ENCODE data around the gene MRPL45. TPM values are rescaled to one million over a fixed set of nuclear protein-coding genes. Genes with fewer than 3 reads are reported as not detected.

MRPL45 gene
- total and polyA plus RNA-seq, 9 of the 15 experiments (the other 6 are each of a cell fraction or from before 2014, with no cell fraction given) = 48.4 to 228 (median 76.8) TPM

- no peak for TF ChIP-seq ZNF780A (CRISPR knock-in tag; IDR thresholded peaks at IDR 0.05)
- peak; percentile 25; the same call in 1 of the 2 replicates for TF ChIP-seq ZNF668 (CRISPR knock-in tag; IDR thresholded peaks at IDR 0.05)
- TF ChIP-seq, protein P1, sequence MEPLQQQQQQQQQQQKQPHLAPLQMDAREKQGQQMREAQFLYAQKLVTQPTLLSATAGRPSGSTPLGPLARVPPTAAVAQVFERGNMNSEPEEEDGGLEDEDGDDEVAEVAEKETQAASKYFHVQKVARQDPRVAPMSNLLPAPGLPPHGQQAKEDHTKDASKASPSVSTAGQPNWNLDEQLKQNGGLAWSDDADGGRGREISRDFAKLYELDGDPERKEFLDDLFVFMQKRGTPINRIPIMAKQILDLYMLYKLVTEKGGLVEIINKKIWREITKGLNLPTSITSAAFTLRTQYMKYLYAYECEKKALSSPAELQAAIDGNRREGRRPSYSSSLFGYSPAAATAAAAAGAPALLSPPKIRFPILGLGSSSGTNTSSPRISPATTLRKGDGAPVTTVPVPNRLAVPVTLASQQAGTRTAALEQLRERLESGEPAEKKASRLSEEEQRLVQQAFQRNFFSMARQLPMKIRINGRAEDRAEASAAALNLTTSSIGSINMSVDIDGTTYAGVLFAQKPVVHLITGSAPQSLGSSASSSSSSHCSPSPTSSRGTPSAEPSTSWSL (CRISPR knock-in tag; IDR thresholded peaks at IDR 0.05; ENCODE audit: borderline replicate concordance) = no peak
- TF ChIP-seq ZNF224 (CRISPR knock-in tag; IDR thresholded peaks at IDR 0.05) = no peak
- peak; percentile 85; the same call in 1 of the 2 replicates for TF ChIP-seq PHF8 (IDR thresholded peaks at IDR 0.05; ENCODE audit: borderline replicate concordance, low read length)
- no peak for TF ChIP-seq ZNF165 (CRISPR knock-in tag; IDR thresholded peaks at IDR 0.05; ENCODE audit: borderline replicate concordance)
- no peak for TF ChIP-seq KAT7 (CRISPR knock-in tag; IDR thresholded peaks at IDR 0.05; ENCODE audit: borderline replicate concordance)
- TF ChIP-seq TEAD4 (IDR thresholded peaks at IDR 0.05; ENCODE audit: low read length) = peak; percentile 27; the same call in 1 of the 2 replicates
- no peak for TF ChIP-seq TEAD4 (CRISPR knock-in tag; IDR thresholded peaks at IDR 0.05; ENCODE audit: borderline replicate concordance)
- TF ChIP-seq L3MBTL2 (IDR thresholded peaks at IDR 0.05) = peak; percentile 85
- peak; percentile 87 for TF ChIP-seq ESRRA (IDR thresholded peaks at IDR 0.05; ENCODE audit: borderline replicate concordance, low read depth)
- TF ChIP-seq PHTF2 (CRISPR knock-in tag; IDR thresholded peaks at IDR 0.05) = no peak
- TF ChIP-seq ASH1L (IDR thresholded peaks at IDR 0.05; ENCODE audit: borderline replicate concordance, low read depth, partially characterized antibody) = no peak
- no peak for TF ChIP-seq NUFIP1 (IDR thresholded peaks at IDR 0.05; ENCODE audit: partially characterized antibody)
- TF ChIP-seq IRF2 (CRISPR knock-in tag; IDR thresholded peaks at IDR 0.05) = no peak
- TF ChIP-seq MTA1 (IDR thresholded peaks at IDR 0.05; ENCODE audit: borderline replicate concordance) = no peak
- TF ChIP-seq E2F6 (IDR thresholded peaks at IDR 0.05; ENCODE audit: borderline replicate concordance in 1 of 2, extremely low read depth in 1 of 2, insufficient read depth in 1 of 2, insufficient read length in 1 of 2, low read depth in 1 of 2, low read length in 1 of 2, poor library complexity in 1 of 2, severe bottlenecking in 1 of 2) = peak; percentile 20 to 59
- TF ChIP-seq HDAC6 (IDR thresholded peaks at IDR 0.05; ENCODE audit: low read depth, low read length) = no peak
- peak; percentile 15; the same call in 1 of the 2 replicates for TF ChIP-seq HNRNPL (IDR thresholded peaks at IDR 0.05; ENCODE audit: low read depth, low read length)
- no peak for TF ChIP-seq ZNF197 (CRISPR knock-in tag; IDR thresholded peaks at IDR 0.05; ENCODE audit: low read depth)
Measured at GRCh38 chr17:38351412-38352222, 54.6 kb downstream of the MRPL45 start, which contains the start of gene SOCS7 (continued).

Measured in K562 (cell line).